Adrenal gland (tissue), 5 donors: ENCODE measurements around the gene CRTC1.

Experiments used
- CTCF ChIP-seq, 6 experiments: fragments of 450-650 bp in 4 of 6; fragments of 200-600 bp in 2 of 6; sonication (generic) in 1 of 6; IDR thresholded peaks; 1 replicate in 5 of 6; 2 replicates in 1 of 6; pipeline versions ENCODE4 v1.5.1 to v1.8.0; 2016 to 2021; ENCODE audit warnings: antibody characterized with exemption in 6 of 6, mild to moderate bottlenecking in 2 of 6, moderate library complexity in 1 of 6
- POLR2A ChIP-seq, 2 donors: fragments of 450-650 bp; IDR thresholded peaks; one replicate each; pipeline ENCODE4 v1.6.1; 2017; ENCODE audit warnings: antibody characterized with exemption in 2 of 2, mild to moderate bottlenecking in 2 of 2, moderate library complexity in 1 of 2
- donor health status: DM: no; HTN: no; CAD: no.

GRCh38 chr19:18666784-18667183, 16.7 kb upstream of the CRTC1 start:
- TF ChIP-seq CTCF (IDR thresholded peaks at IDR 0.05) (no peak), POLR2A (IDR thresholded peaks at IDR 0.05) (no peak)
